NCI-H146 (cell line): Measurements from ENCODE around the gene BARHL1.

Experiments used
- DNase-seq: peaks from one replicate; lab custom pipeline; 2025; lab: John Stamatoyannopoulos, UW

Gene BARHL1

GRCh38 chr9:132587592-132587955 is 5.2 kb downstream of the BARHL1 start:
- no peak for DNase-seq

- DNase-seq: no peak
Observed at GRCh38 chr9:132588098-132588497, 5.7 kb downstream of the BARHL1 start.

GRCh38 chr9:132588501-132589147 is 6.2 kb downstream of the BARHL1 start:
- DNase-seq: no peak

- DNase-seq: no peak
Observed at GRCh38 chr9:132589148-132590036, 7.0 kb downstream of the BARHL1 start.

- DNase-seq: no peak
Observed at GRCh38 chr9:132590037-132590317, 7.6 kb downstream of the BARHL1 start.

GRCh38 chr9:132590318-132591182 is 8.1 kb downstream of the BARHL1 start:
- DNase-seq: no peak

GRCh38 chr9:132591244-132591643 is 8.8 kb downstream of the BARHL1 start:
- no peak for DNase-seq

GRCh38 chr9:132591751-132592314 is 9.4 kb downstream of the BARHL1 start:
- no peak for DNase-seq

- no peak for DNase-seq
Observed at GRCh38 chr9:132592451-132592850, 10.0 kb downstream of the BARHL1 start.

- DNase-seq: no peak
Observed at GRCh38 chr9:132594412-132594811, 12.0 kb downstream of the BARHL1 start.

GRCh38 chr9:132595319-132595718 is 12.9 kb downstream of the BARHL1 start:
- DNase-seq: no peak

GRCh38 chr9:132596200-132596599 is 13.8 kb downstream of the BARHL1 start:
- no peak for DNase-seq

- DNase-seq: no peak
Observed at GRCh38 chr9:132597073-132597775, 14.8 kb downstream of the BARHL1 start.

GRCh38 chr9:132600326-132600984 is 18.0 kb downstream of the BARHL1 start:
- DNase-seq: no peak

- DNase-seq: no peak
Observed at GRCh38 chr9:132602207-132602606, 19.8 kb downstream of the BARHL1 start.

- DNase-seq: no peak
Observed at GRCh38 chr9:132605387-132605786, 23.0 kb downstream of the BARHL1 start.

- DNase-seq: no peak
Observed at GRCh38 chr9:132606066-132606465, 23.7 kb downstream of the BARHL1 start.

GRCh38 chr9:132609184-132609583 is 26.8 kb downstream of the BARHL1 start:
- DNase-seq: no peak

- DNase-seq: no peak
Observed at GRCh38 chr9:132609829-132610228, 27.4 kb downstream of the BARHL1 start.

- no peak for DNase-seq
Observed at GRCh38 chr9:132610661-132611060, 28.3 kb downstream of the BARHL1 start.

- DNase-seq: no peak
Observed at GRCh38 chr9:132614324-132614723, 31.9 kb downstream of the BARHL1 start.
